ENCODE results near the gene HSPA6.
"Not testable (repeated sequence)": the region's sequence is repeated elsewhere in the genome, so short reads cannot be mapped to it uniquely, and the experiment has no call there.

The HSPA6 gene

GRCh38 chr1:161560960-161561715 lies 36.8 kb downstream of the HSPA6 start:
- DNase-seq (ENCODE audit: low read depth, low spot score), result not testable (repeated sequence)

GRCh38 chr1:161562441-161562840 lies 38.1 kb downstream of the HSPA6 start:
- DNase-seq (ENCODE audit: low read depth, low spot score), result not testable (repeated sequence)

- not testable (repeated sequence) for DNase-seq (ENCODE audit: low read depth, low spot score)
These were observed 39.2 kb downstream of the HSPA6 start for GRCh38 chr1:161563522-161563921.

GRCh38 chr1:161566602-161566960 lies 42.2 kb downstream of the HSPA6 start:
- not testable (repeated sequence) for DNase-seq (ENCODE audit: low read depth, low spot score)

- DNase-seq (ENCODE audit: low read depth, low spot score), result not testable (repeated sequence)
These were observed 47.4 kb downstream of the HSPA6 start for GRCh38 chr1:161571703-161572102.

Data from astrocyte of the hippocampus (primary cell).